ENCODE results near the gene SYN1. TPM values are rescaled to one million over a fixed set of nuclear protein-coding genes. Genes with fewer than 3 reads are reported as not detected.
"Not testable (repeated sequence)": the region's sequence is repeated elsewhere in the genome, so short reads cannot be mapped to it uniquely, and the experiment has no call there.

SYN1 gene
- total RNA-seq, 3 donors from 2014 or later (not counting 1 experiment from before 2014, with no cell fraction given): 0.40 TPM; not detected in 2

GRCh38 chrX:47608130-47608810, 11.4 kb downstream of the SYN1 start:
- ATAC-seq (no peak), DNase-seq (no peak)
- H3K4me1 ChIP-seq (ENCODE audit: control insufficient read depth, insufficient read depth, low read length): no peaks in the 10 kb centered on the region
- Mint-ChIP-seq H3K4me3 (no peak overlapping the region), H3K9me3 (no peaks in the 10 kb centered on the region), H3K4me1 (no peaks in the 10 kb centered on the region), H3K27me3 (ENCODE audit: low read depth in 2 of 2) (peaks cover 0 to 7% of the 10 kb centered on the region in 2 donors), H3K36me3 (no peaks in the 10 kb centered on the region), H3K27ac (no peak overlapping the region)
- H3K36me3 ChIP-seq (ENCODE audit: control insufficient read depth, insufficient read depth, low read length): no peaks in the 10 kb centered on the region
- 39% methylated on average over 8 of the region's 9 CpGs for WGBS (ENCODE audit: insufficient coverage)
- H3K27me3 ChIP-seq (ENCODE audit: control insufficient read depth, insufficient read depth, low read length): no peaks in the 10 kb centered on the region
- TF ChIP-seq CTCF (IDR thresholded peaks at IDR 0.05): no peak
- intact Hi-C loops (cut with micrococcal nuclease): no loop called here
- no peak overlapping the region for H3K4me3 ChIP-seq (ENCODE audit: low read length)
- H3K27ac ChIP-seq (ENCODE audit: low read length): no peak overlapping the region
- H3K9me3 ChIP-seq (ENCODE audit: control insufficient read depth, insufficient read depth, low read length): no peaks in the 10 kb centered on the region

- Histone ChIP-seq H3K36me3 (ENCODE audit: control insufficient read depth, insufficient read depth, low read length) (no peaks in the 10 kb centered on the region), H3K27me3 (ENCODE audit: control insufficient read depth, insufficient read depth, low read length) (no peaks in the 10 kb centered on the region), H3K9me3 (ENCODE audit: control insufficient read depth, insufficient read depth, low read length) (no peaks in the 10 kb centered on the region), H3K4me1 (ENCODE audit: control insufficient read depth, insufficient read depth, low read length) (no peaks in the 10 kb centered on the region), H3K4me3 (ENCODE audit: low read length) (no peak overlapping the region), H3K27ac (ENCODE audit: low read length) (no peak overlapping the region)
- no peaks in the 10 kb centered on the region for H3K9me3 Mint-ChIP-seq
- intact Hi-C loops (cut with micrococcal nuclease): no loop called here
- no peak overlapping the region for H3K4me3 Mint-ChIP-seq
- peaks cover 0 to 2% of the 10 kb centered on the region in 2 donors for H3K27me3 Mint-ChIP-seq (ENCODE audit: low read depth in 2 of 2)
- no peaks in the 10 kb centered on the region for H3K36me3 Mint-ChIP-seq
- TF ChIP-seq CTCF (IDR thresholded peaks at IDR 0.05): no peak
- H3K4me1 Mint-ChIP-seq: no peaks in the 10 kb centered on the region
- ATAC-seq: no peak
- DNase-seq: no peak
- H3K27ac Mint-ChIP-seq: no peak overlapping the region
Measured at GRCh38 chrX:47607091-47607490, 12.6 kb downstream of the SYN1 start.

- H3K4me3 ChIP-seq (ENCODE audit: low read length): no peak overlapping the region
- Mint-ChIP-seq H3K27me3 (ENCODE audit: low read depth in 2 of 2) (peaks cover 3 to 18% of the 10 kb centered on the region in 2 donors), H3K4me3 (no peak overlapping the region), H3K36me3 (peaks cover 9% of the 10 kb centered on the region), H3K9me3 (no peaks in the 10 kb centered on the region), H3K27ac (no peak overlapping the region), H3K4me1 (no peaks in the 10 kb centered on the region)
- H3K27ac ChIP-seq (ENCODE audit: low read length): no peak overlapping the region
- TF ChIP-seq CTCF (IDR thresholded peaks at IDR 0.05): no peak
- H3K4me1 ChIP-seq (ENCODE audit: control insufficient read depth, insufficient read depth, low read length): no peaks in the 10 kb centered on the region
- WGBS (ENCODE audit: insufficient coverage): 63% methylated on average over 6 of the region's 9 CpGs
- no peaks in the 10 kb centered on the region for H3K9me3 ChIP-seq (ENCODE audit: control insufficient read depth, insufficient read depth, low read length)
- ATAC-seq: no peak
- DNase-seq: no peak
- intact Hi-C loops (cut with micrococcal nuclease): no loop called here
- no peaks in the 10 kb centered on the region for H3K36me3 ChIP-seq (ENCODE audit: control insufficient read depth, insufficient read depth, low read length)
- H3K27me3 ChIP-seq (ENCODE audit: control insufficient read depth, insufficient read depth, low read length): no peaks in the 10 kb centered on the region
Measured at GRCh38 chrX:47605024-47605423, 14.6 kb downstream of the SYN1 start.

- H3K27ac Mint-ChIP-seq; H3K4me3 ChIP-seq (ENCODE audit: low read length); intact Hi-C loops (cut with micrococcal nuclease); H3K9me3 Mint-ChIP-seq; H3K36me3 ChIP-seq (ENCODE audit: control insufficient read depth, insufficient read depth, low read length); H3K27me3 ChIP-seq (ENCODE audit: control insufficient read depth, insufficient read depth, low read length); H3K4me1 ChIP-seq (ENCODE audit: control insufficient read depth, insufficient read depth, low read length); H3K27ac ChIP-seq (ENCODE audit: low read length); H3K4me3 Mint-ChIP-seq; H3K4me1 Mint-ChIP-seq; H3K9me3 ChIP-seq (ENCODE audit: control insufficient read depth, insufficient read depth, low read length); DNase-seq; ATAC-seq: not testable (repeated sequence)
- H3K27me3 Mint-ChIP-seq (ENCODE audit: low read depth in 2 of 2): peaks cover 3 to 26% of the 10 kb centered on the region in 2 donors
- WGBS (ENCODE audit: insufficient coverage): no CpG with 5 or more reads among the region's 4 CpGs
- peaks cover 16% of the 10 kb centered on the region for H3K36me3 Mint-ChIP-seq
Measured at GRCh38 chrX:47603125-47603524, 16.5 kb downstream of the SYN1 start.
